ENCODE data around the gene RASD2.

The RASD2 gene

DNA sequence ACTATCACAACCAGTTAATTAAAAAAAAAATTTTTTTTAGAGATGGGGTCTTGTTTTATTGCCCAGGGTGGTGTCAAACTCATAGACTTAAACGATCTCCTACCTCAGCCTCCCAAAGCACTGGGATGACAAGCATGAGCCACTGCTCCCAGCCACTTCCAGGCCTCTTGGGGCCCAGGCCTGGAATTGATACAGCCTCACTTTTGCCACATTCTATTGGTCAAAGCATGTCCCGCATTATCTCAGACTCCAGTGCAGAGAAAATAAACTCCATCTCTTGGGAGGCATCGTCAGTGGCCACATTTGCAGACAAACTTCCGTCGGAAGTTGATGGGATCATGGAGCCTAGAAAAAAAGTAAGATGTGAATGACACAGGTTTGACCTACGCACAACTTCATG lies 9.4 kb upstream of the RASD2 start:
- no peaks in the 10 kb centered on the region for H3K36me3 ChIP-seq (ENCODE audit: control insufficient read depth in 1 of 2, insufficient read depth in 2 of 2, low read length in 2 of 2)
- no peak overlapping the region for H3K27ac ChIP-seq (ENCODE audit: low read length)
- no peaks in the 10 kb centered on the region for H3K9me3 ChIP-seq (ENCODE audit: control insufficient read depth in 1 of 2, low read length in 2 of 2)
- H3K27me3 ChIP-seq (ENCODE audit: low read depth, low read length): no peaks in the 10 kb centered on the region
- H3K4me1 ChIP-seq (ENCODE audit: control insufficient read depth in 1 of 2, insufficient read depth in 2 of 2, low read length in 2 of 2): no peaks in the 10 kb centered on the region
- H3K4me3 ChIP-seq (ENCODE audit: low read depth in 1 of 2, low read length in 2 of 2): no peak overlapping the region

DNA sequence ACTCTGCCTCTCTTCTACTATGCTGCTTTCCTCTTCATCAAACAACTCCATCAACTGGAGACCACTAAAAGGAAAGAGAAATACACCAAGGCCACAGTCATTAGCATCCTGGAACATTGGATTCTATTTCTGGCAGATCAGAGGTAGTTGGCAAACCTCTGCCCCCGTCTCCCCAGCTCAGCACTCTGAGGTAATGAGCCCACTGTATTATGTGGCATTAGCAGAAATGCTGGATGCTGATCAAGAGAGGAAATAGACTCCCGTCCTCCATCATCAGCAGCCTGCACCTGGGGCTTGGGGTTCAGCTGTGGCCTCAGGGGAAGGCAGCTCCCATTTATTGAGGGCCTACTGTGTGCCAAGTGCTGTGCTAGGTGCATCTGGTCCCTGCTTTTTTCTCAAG lies 9.0 kb upstream of the RASD2 start:
- no peaks in the 10 kb centered on the region for H3K4me1 ChIP-seq (ENCODE audit: control insufficient read depth in 1 of 2, insufficient read depth in 2 of 2, low read length in 2 of 2)
- no peak overlapping the region for H3K27ac ChIP-seq (ENCODE audit: low read length)
- no peak overlapping the region for H3K4me3 ChIP-seq (ENCODE audit: low read depth in 1 of 2, low read length in 2 of 2)
- no peaks in the 10 kb centered on the region for H3K9me3 ChIP-seq (ENCODE audit: control insufficient read depth in 1 of 2, low read length in 2 of 2)
- H3K27me3 ChIP-seq (ENCODE audit: low read depth, low read length): no peaks in the 10 kb centered on the region
- no peaks in the 10 kb centered on the region for H3K36me3 ChIP-seq (ENCODE audit: control insufficient read depth in 1 of 2, insufficient read depth in 2 of 2, low read length in 2 of 2)

DNA sequence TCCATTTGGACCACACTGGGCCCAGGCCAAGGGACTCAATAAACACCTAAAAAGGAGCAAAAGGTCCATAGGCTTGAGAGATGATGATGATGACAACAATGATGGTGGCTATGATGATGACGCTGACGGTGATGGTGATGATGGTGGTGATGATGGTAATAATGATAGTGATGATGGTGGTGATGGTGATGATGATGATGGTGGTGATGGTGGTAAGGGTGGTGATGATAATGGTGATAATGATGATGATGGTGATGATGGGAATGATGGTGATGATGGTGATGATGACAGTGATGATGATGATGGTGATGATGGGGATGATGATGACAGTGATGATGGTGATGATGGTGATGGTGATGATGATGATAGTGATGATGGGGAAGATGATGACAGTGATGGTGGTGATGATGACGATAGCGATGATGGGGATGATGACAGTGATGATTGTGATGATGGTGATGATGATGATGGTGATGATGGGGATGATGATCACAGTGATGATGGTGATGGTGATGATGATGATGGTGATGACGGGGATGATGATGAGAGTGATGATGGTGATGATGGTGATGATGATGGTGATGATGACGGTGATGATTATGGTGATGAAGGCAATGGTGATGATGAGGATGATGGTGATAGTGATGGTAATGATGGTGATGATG lies 7.1 kb upstream of the RASD2 start:
- no peak overlapping the region for H3K4me3 ChIP-seq (ENCODE audit: low read depth in 1 of 2, low read length in 2 of 2)
- H3K36me3 ChIP-seq (ENCODE audit: control insufficient read depth in 1 of 2, insufficient read depth in 2 of 2, low read length in 2 of 2): no peaks in the 10 kb centered on the region
- no peaks in the 10 kb centered on the region for H3K4me1 ChIP-seq (ENCODE audit: control insufficient read depth in 1 of 2, insufficient read depth in 2 of 2, low read length in 2 of 2)
- H3K27me3 ChIP-seq (ENCODE audit: low read depth, low read length): no peaks in the 10 kb centered on the region
- no peaks in the 10 kb centered on the region for H3K9me3 ChIP-seq (ENCODE audit: control insufficient read depth in 1 of 2, low read length in 2 of 2)
- H3K27ac ChIP-seq (ENCODE audit: low read length): no peak overlapping the region

- Histone ChIP-seq H3K27ac (ENCODE audit: low read length) (no peak overlapping the region), H3K4me1 (ENCODE audit: control insufficient read depth in 1 of 2, insufficient read depth in 2 of 2, low read length in 2 of 2) (no peaks in the 10 kb centered on the region), H3K36me3 (ENCODE audit: control insufficient read depth in 1 of 2, insufficient read depth in 2 of 2, low read length in 2 of 2) (no peaks in the 10 kb centered on the region), H3K27me3 (ENCODE audit: low read depth, low read length) (no peaks in the 10 kb centered on the region), H3K9me3 (ENCODE audit: control insufficient read depth in 1 of 2, low read length in 2 of 2) (no peaks in the 10 kb centered on the region), H3K4me3 (ENCODE audit: low read depth in 1 of 2, low read length in 2 of 2) (no peak overlapping the region)
These were observed 6.5 kb upstream of the RASD2 start for GRCh38 chr22:35534091-35534490.

GRCh38 chr22:35537232-35537631 lies 3.4 kb upstream of the RASD2 start:
- Histone ChIP-seq H3K4me1 (ENCODE audit: control insufficient read depth in 1 of 2, insufficient read depth in 2 of 2, low read length in 2 of 2) (peaks cover 0 to 14% of the 10 kb centered on the region in 2 donors), H3K27ac (ENCODE audit: low read length) (no peak overlapping the region), H3K4me3 (ENCODE audit: low read depth in 1 of 2, low read length in 2 of 2) (no peak overlapping the region), H3K9me3 (ENCODE audit: control insufficient read depth in 1 of 2, low read length in 2 of 2) (no peaks in the 10 kb centered on the region), H3K36me3 (ENCODE audit: control insufficient read depth in 1 of 2, insufficient read depth in 2 of 2, low read length in 2 of 2) (no peaks in the 10 kb centered on the region), H3K27me3 (ENCODE audit: low read depth, low read length) (peaks cover 8% of the 10 kb centered on the region)

DNA sequence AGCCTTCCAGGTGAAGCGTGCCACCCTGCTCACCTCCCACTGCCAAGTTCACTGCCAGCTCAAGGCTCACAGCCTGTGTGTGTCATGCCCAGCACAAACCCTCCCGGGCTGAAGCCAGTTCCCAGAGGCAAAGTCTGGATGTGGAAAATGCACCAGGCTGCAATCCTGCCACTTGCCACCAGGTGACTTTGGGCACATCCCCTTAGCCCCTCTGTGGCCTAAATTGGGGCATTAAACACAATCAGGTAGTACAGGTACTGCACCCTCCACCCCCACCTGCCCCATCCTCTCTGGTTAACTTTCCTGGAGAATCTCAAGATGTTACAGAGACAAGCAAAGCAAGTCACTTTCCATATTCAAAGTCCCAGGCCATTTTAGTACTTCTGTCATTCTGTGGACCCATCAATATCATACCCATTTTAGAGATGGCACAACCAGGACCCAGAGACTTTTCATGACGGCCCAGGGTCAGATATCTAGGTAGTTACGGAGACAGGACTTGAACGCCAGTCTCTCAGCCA lies 1.8 kb upstream of the RASD2 start:
- Histone ChIP-seq H3K36me3 (ENCODE audit: control insufficient read depth in 1 of 2, insufficient read depth in 2 of 2, low read length in 2 of 2) (no peaks in the 10 kb centered on the region), H3K9me3 (ENCODE audit: control insufficient read depth in 1 of 2, low read length in 2 of 2) (no peaks in the 10 kb centered on the region), H3K4me3 (ENCODE audit: low read depth in 1 of 2, low read length in 2 of 2) (no peak overlapping the region), H3K27ac (ENCODE audit: low read length) (no peak overlapping the region), H3K4me1 (ENCODE audit: control insufficient read depth in 1 of 2, insufficient read depth in 2 of 2, low read length in 2 of 2) (peaks cover 0 to 28% of the 10 kb centered on the region in 2 donors), H3K27me3 (ENCODE audit: low read depth, low read length) (peaks cover 8% of the 10 kb centered on the region)

DNA sequence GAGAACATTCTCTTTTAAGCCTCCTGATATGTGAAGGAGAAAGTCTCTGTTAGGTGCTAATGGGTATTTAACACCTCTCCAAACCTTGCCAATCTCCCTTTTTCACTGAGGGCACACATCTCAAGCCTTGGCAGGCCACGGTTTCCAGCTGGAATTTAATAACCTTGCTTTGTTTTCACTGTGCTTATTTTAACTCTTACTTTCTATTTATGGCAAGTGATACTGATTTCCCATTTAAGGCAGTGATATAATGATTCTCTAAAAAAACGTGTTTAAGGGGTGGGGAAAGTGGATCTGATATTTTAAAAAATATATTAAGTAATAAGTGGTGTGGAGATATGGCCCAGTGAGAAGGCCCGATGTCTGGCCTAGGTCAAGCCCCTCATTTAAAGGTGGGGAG lies 1.1 kb upstream of the RASD2 start:
- Histone ChIP-seq H3K27ac (ENCODE audit: low read length) (no peak overlapping the region), H3K4me3 (ENCODE audit: low read depth in 1 of 2, low read length in 2 of 2) (peak overlapping the region in 1 of 2 donors; percentile 49), H3K27me3 (ENCODE audit: low read depth, low read length) (peaks cover 8% of the 10 kb centered on the region), H3K9me3 (ENCODE audit: control insufficient read depth in 1 of 2, low read length in 2 of 2) (no peaks in the 10 kb centered on the region), H3K4me1 (ENCODE audit: control insufficient read depth in 1 of 2, insufficient read depth in 2 of 2, low read length in 2 of 2) (peaks cover 0 to 35% of the 10 kb centered on the region in 2 donors), H3K36me3 (ENCODE audit: control insufficient read depth in 1 of 2, insufficient read depth in 2 of 2, low read length in 2 of 2) (no peaks in the 10 kb centered on the region)

GRCh38 chr22:35539910-35540594 lies 579 bp upstream of the RASD2 start:
- Histone ChIP-seq H3K27me3 (ENCODE audit: low read depth, low read length) (peaks cover 8% of the 10 kb centered on the region), H3K4me3 (ENCODE audit: low read depth in 1 of 2, low read length in 2 of 2) (peak overlapping the region; percentile 61 to 75), H3K27ac (ENCODE audit: low read length) (no peak overlapping the region), H3K9me3 (ENCODE audit: control insufficient read depth in 1 of 2, low read length in 2 of 2) (no peaks in the 10 kb centered on the region), H3K36me3 (ENCODE audit: control insufficient read depth in 1 of 2, insufficient read depth in 2 of 2, low read length in 2 of 2) (no peaks in the 10 kb centered on the region), H3K4me1 (ENCODE audit: control insufficient read depth in 1 of 2, insufficient read depth in 2 of 2, low read length in 2 of 2) (peaks cover 0 to 39% of the 10 kb centered on the region in 2 donors)

DNA sequence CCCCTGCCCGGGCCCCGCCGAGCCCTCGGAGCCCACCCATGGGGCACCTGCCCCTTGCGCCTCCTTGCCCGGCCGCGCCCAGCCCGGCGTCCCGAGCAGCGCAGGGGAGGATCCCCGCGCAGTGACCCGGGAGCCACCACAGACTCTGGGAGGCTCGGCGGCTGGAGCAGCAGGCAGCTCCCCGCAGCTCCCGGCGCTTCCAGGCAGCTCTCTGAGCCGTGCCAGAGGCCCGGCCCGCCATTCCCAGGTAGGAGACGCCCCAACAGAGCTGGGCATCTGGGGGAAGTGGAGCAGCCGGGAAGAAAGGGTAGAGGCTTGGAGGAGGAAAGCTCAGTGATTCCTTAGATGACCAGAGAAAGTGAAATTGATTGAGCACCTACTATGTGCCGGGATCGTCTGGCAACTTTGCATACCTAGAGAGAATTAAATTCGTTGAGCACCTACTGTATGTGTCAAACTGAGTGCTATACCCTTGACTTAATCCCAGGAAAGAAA lies 670 bp downstream of the RASD2 start:
- H3K27me3 ChIP-seq (ENCODE audit: low read depth, low read length): peaks cover 8% of the 10 kb centered on the region
- peaks cover 0 to 39% of the 10 kb centered on the region in 2 donors for H3K4me1 ChIP-seq (ENCODE audit: control insufficient read depth in 1 of 2, insufficient read depth in 2 of 2, low read length in 2 of 2)
- H3K27ac ChIP-seq (ENCODE audit: low read length): no peak overlapping the region
- H3K9me3 ChIP-seq (ENCODE audit: control insufficient read depth in 1 of 2, low read length in 2 of 2): no peaks in the 10 kb centered on the region
- no peaks in the 10 kb centered on the region for H3K36me3 ChIP-seq (ENCODE audit: control insufficient read depth in 1 of 2, insufficient read depth in 2 of 2, low read length in 2 of 2)
- peak overlapping the region; percentile 43 to 75 for H3K4me3 ChIP-seq (ENCODE audit: low read depth in 1 of 2, low read length in 2 of 2)

- Histone ChIP-seq H3K4me3 (ENCODE audit: low read depth in 1 of 2, low read length in 2 of 2) (peak overlapping the region; percentile 43 to 75), H3K4me1 (ENCODE audit: control insufficient read depth in 1 of 2, insufficient read depth in 2 of 2, low read length in 2 of 2) (peaks cover 0 to 39% of the 10 kb centered on the region in 2 donors), H3K27me3 (ENCODE audit: low read depth, low read length) (peaks cover 8% of the 10 kb centered on the region), H3K9me3 (ENCODE audit: control insufficient read depth in 1 of 2, low read length in 2 of 2) (no peaks in the 10 kb centered on the region), H3K36me3 (ENCODE audit: control insufficient read depth in 1 of 2, insufficient read depth in 2 of 2, low read length in 2 of 2) (no peaks in the 10 kb centered on the region), H3K27ac (ENCODE audit: low read length) (no peak overlapping the region)
These were observed 1.7 kb downstream of the RASD2 start for GRCh38 chr22:35542157-35542938.

DNA sequence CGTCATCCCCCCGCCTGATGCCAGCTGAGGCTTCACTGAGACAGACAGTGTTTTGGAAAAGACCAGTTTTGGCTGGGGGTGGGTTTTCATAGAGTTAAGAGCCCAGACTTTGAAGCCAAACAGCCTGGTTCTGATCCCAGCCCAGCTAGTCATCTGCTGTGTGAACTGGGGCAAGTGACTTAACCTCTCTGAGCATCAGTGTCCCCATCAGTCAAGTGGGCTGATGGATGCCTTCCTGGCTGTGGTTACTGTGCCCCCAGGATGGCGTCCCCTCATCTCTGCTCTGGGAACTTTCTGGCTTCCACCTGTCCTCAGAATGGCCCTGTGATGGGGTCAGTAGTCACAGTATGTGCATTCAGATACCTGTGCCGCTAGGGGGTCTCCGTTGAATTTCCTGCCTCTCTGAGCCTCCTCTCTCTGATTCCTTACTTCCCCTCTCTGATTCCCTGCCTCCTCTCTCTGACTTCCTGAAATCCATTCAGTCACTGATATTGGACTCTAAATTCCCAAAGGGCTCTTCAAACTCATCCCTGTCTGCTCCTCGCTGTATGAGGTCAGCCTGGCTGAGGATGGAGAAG lies 2.4 kb downstream of the RASD2 start:
- Histone ChIP-seq H3K27ac (ENCODE audit: low read length) (no peak overlapping the region), H3K4me3 (ENCODE audit: low read depth in 1 of 2, low read length in 2 of 2) (peak overlapping the region; percentile 43 to 75), H3K9me3 (ENCODE audit: control insufficient read depth in 1 of 2, low read length in 2 of 2) (no peaks in the 10 kb centered on the region), H3K4me1 (ENCODE audit: control insufficient read depth in 1 of 2, insufficient read depth in 2 of 2, low read length in 2 of 2) (peaks cover 0 to 39% of the 10 kb centered on the region in 2 donors), H3K36me3 (ENCODE audit: control insufficient read depth in 1 of 2, insufficient read depth in 2 of 2, low read length in 2 of 2) (no peaks in the 10 kb centered on the region), H3K27me3 (ENCODE audit: low read depth, low read length) (peaks cover 8% of the 10 kb centered on the region)

Data from muscle layer of duodenum (tissue), 2 donors.